PFSK-1 (cell line): Measurements from ENCODE around the gene SLFN13.

ENCODE experiments used
- FOXP2 ChIP-seq: optimal IDR thresholded peaks from 2 replicates; pipeline ENCODE3; 2011; ENCODE audit warnings: borderline replicate concordance, control low read depth, inconsistent platforms; ENCODE audit not compliant: insufficient read depth; ENCODE audit errors: extremely low read length, extremely low read depth
- POLR2AphosphoS5 ChIP-seq: IDR thresholded peaks from 2 replicates; pipeline ENCODE4 v1.6.1; 2012; ENCODE audit warnings: low read depth, mild to moderate bottlenecking, control low read depth, low read length, moderate library complexity
- SIN3A ChIP-seq: IDR thresholded peaks from 2 replicates; pipeline ENCODE4 v1.6.1; 2012; ENCODE audit warnings: mild to moderate bottlenecking, low read length, moderate library complexity, borderline replicate concordance; ENCODE audit not compliant: insufficient read depth
- TAF1 ChIP-seq: IDR thresholded peaks from 2 replicates; pipeline ENCODE4 v1.6.1; 2012; ENCODE audit warnings: low read length, control low read depth, borderline replicate concordance; ENCODE audit not compliant: insufficient read depth
- TF ChIP-seq, protein P1 (sequence below), 2 experiments: IDR thresholded peaks; 2 replicates each; pipeline versions ENCODE4 v1.6.1 to v1.8.0; 2011 to 2012; ENCODE audit warnings: low read depth in 2 of 2, low read length in 2 of 2, control low read depth in 1 of 2, inconsistent platforms in 1 of 2, mild to moderate bottlenecking in 1 of 2, moderate library complexity in 1 of 2; ENCODE audit not compliant: insufficient read depth in 1 of 2

SLFN13 gene

DNA sequence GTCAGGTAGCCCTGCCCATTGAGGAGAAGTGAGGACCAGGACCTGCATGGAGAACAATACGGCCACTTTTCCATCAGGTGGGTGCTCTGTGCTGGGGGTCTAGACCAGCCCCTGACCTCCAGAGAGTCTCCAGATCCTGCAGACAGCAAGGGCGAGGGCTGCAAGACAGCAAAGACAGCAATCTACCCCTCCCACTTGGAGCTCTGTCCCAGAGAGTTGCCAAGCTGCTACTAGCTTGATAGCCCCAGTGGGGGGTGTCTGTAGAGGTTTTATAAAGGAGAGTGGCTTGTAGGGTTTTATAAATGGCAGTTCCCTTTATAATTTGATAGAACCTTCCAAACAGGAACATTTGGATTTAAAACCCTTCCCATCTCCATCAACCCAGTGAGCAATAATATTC, 58.4 kb downstream of the SLFN13 start:
- TF ChIP-seq SIN3A (no peak), FOXP2 (no peak), POLR2AphosphoS5 (no peak), TAF1 (no peak)
- TF ChIP-seq, protein P1, sequence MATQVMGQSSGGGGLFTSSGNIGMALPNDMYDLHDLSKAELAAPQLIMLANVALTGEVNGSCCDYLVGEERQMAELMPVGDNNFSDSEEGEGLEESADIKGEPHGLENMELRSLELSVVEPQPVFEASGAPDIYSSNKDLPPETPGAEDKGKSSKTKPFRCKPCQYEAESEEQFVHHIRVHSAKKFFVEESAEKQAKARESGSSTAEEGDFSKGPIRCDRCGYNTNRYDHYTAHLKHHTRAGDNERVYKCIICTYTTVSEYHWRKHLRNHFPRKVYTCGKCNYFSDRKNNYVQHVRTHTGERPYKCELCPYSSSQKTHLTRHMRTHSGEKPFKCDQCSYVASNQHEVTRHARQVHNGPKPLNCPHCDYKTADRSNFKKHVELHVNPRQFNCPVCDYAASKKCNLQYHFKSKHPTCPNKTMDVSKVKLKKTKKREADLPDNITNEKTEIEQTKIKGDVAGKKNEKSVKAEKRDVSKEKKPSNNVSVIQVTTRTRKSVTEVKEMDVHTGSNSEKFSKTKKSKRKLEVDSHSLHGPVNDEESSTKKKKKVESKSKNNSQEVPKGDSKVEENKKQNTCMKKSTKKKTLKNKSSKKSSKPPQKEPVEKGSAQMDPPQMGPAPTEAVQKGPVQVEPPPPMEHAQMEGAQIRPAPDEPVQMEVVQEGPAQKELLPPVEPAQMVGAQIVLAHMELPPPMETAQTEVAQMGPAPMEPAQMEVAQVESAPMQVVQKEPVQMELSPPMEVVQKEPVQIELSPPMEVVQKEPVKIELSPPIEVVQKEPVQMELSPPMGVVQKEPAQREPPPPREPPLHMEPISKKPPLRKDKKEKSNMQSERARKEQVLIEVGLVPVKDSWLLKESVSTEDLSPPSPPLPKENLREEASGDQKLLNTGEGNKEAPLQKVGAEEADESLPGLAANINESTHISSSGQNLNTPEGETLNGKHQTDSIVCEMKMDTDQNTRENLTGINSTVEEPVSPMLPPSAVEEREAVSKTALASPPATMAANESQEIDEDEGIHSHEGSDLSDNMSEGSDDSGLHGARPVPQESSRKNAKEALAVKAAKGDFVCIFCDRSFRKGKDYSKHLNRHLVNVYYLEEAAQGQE (IDR thresholded peaks at IDR 0.05; ENCODE audit: insufficient read depth in 1 of 2, low read depth in 2 of 2, low read length in 2 of 2), result no peak

DNA sequence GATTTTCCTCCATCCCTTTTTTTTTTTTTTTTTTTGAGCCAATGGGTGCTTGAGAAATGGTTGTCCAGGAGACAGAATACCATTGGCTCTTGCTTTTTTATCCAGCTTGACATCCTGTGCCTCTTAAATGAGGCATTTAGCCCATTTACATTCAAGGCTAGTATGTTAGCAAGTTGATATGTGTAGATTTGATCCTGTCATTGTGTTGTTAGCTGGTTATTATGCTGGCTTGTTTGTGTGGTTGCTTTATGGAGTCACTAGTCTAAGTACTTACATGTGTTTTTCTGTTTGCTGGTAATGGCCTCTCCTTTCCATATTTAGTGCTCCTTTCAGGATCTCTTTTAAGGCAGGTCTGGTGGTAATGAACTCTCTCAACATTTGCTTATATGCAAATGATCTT, 61.1 kb downstream of the SLFN13 start:
- no peak for TF ChIP-seq POLR2AphosphoS5
- no peak for TF ChIP-seq TAF1
- no peak for TF ChIP-seq FOXP2
- TF ChIP-seq, protein P1 (IDR thresholded peaks at IDR 0.05; ENCODE audit: insufficient read depth in 1 of 2, low read depth in 2 of 2, low read length in 2 of 2), result no peak
- TF ChIP-seq SIN3A, result no peak
